GM21723 (cell line): ENCODE data around the gene UBA7.
"Not testable (repeated sequence)": the region's sequence is repeated elsewhere in the genome, so short reads cannot be mapped to it uniquely, and the experiment has no call there.

Source experiments
- ATAC-seq: cut with Tn5 transposase; IDR thresholded peaks from one replicate; pipeline ENCODE4 v1.9.1; 2021; ENCODE audit warnings: mild to moderate bottlenecking, moderate library complexity; ENCODE audit not compliant: unreplicated experiment

The UBA7 gene

GRCh38 chr3:49786357-49787181 lies 27.2 kb downstream of the UBA7 start, which contains the start of gene IP6K1:
TSS of gene IP6K1 (minus strand) at chr3:49786542. CDS start at chr3:49748040, 38,502 bp downstream.
- ATAC-seq = peak; percentile 98

GRCh38 chr3:49785565-49786356 lies 28.0 kb downstream of the UBA7 start:
- ATAC-seq = peak; percentile 58

- not testable (repeated sequence) for ATAC-seq
Measured at GRCh38 chr3:49782277-49782676, 31.5 kb downstream of the UBA7 start.

GRCh38 chr3:49781415-49782199 lies 32.1 kb downstream of the UBA7 start:
- ATAC-seq = no peak

GRCh38 chr3:49780975-49781365 lies 32.8 kb downstream of the UBA7 start:
- not testable (repeated sequence) for ATAC-seq

- no peak for ATAC-seq
Measured at GRCh38 chr3:49780080-49780974, 33.4 kb downstream of the UBA7 start.

GRCh38 chr3:49779358-49780079 lies 34.2 kb downstream of the UBA7 start:
- ATAC-seq = no peak

GRCh38 chr3:49776101-49776500 lies 37.7 kb downstream of the UBA7 start:
- ATAC-seq = not testable (repeated sequence)

- no peak for ATAC-seq
Measured at GRCh38 chr3:49775538-49775937, 38.2 kb downstream of the UBA7 start.

GRCh38 chr3:49772703-49773102 lies 41.0 kb downstream of the UBA7 start:
- no peak for ATAC-seq

- ATAC-seq = no peak
Measured at GRCh38 chr3:49771340-49771938, 42.3 kb downstream of the UBA7 start.

GRCh38 chr3:49769926-49770325 lies 43.8 kb downstream of the UBA7 start:
- ATAC-seq = no peak

GRCh38 chr3:49769286-49769915 lies 44.4 kb downstream of the UBA7 start:
- ATAC-seq = no peak

- ATAC-seq = no peak
Measured at GRCh38 chr3:49763981-49764380, 49.8 kb downstream of the UBA7 start.

GRCh38 chr3:49761661-49762060 lies 52.1 kb downstream of the UBA7 start:
- no peak for ATAC-seq

- ATAC-seq = no peak
Measured at GRCh38 chr3:49759226-49759625, 54.5 kb downstream of the UBA7 start.

GRCh38 chr3:49757197-49757596 lies 56.6 kb downstream of the UBA7 start:
- ATAC-seq = no peak

GRCh38 chr3:49756036-49756435 lies 57.7 kb downstream of the UBA7 start:
- ATAC-seq = no peak
